Posterior cingulate gyrus (tissue), 11 donors: ENCODE results near the gene ZNF146.
A peak's percentile ranks its signal among the peaks of the same experiment; 100 is the strongest.
"Not testable (repeated sequence)": the region's sequence is repeated elsewhere in the genome, so short reads cannot be mapped to it uniquely, and the experiment has no call there.

ENCODE experiments used
- DNase-seq, 10 donors: peaks; one replicate each; pipeline versions ENCODE4 v3.0.0 to v3.0.0-alpha.2; 2020 to 2021; ENCODE audit warnings: mixed read lengths in 3 of 10
- intact Hi-C: fragments of 100-400 bp; cut with DNase I; formaldehyde crosslinking; loops from one replicate; pipeline ENCODE4 v1.15.1; 2023

The ZNF146 gene

DNA sequence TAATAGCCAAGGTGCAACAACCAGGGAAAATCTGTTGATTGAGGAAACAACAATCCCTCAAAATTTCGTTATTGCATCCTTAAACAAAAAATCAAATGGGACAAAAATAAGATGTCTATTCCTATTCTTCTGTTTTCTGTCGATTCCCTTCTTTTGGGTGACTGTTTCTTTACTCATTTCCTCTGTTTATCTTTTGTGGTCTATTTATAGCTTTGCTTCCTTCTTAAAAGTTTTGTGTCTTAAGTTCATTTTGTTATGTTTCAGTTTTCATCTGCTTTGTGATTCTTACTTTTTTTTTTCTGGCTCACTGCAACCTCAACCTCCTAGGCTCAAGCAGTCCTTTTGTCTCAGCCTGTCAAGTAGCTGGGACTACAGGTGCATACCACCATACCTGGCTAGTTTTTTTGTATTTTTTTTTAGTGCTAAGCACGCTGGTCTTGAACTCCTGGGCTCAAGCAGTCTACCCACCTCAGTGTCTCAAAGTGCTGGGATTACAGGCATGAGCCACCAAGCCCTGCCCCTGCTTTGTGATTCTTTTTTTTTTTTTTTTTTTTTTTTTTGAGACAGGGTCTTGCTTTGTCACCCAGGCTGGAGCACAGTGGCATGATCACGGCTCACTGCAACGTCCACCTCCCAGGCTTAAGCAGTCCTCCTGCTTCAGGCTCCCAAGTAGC, 10.4 kb downstream of the ZNF146 start:
- intact Hi-C loops, result no loop called here
- DNase-seq, result no peak

DNA sequence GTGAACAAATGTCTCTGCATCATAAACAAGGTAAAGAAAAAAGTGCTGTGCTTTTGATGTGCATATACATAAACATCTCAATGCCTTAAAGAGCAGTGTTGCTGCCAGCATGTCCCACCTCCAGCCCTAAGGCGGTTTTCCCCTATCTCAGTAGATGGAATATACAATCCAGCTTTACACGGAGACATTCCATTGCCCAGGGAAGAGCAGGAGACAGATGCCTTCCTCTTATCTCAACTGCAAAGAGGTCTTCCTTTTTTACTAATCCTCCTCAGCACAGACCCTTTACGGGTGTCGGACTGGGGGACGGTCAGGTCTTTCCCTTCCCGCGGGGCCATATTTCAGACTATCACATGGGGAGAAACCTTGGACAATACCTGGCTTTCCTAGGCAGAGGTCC, 18.7 kb downstream of the ZNF146 start:
- intact Hi-C loops, DNase-seq: not testable (repeated sequence)

DNA sequence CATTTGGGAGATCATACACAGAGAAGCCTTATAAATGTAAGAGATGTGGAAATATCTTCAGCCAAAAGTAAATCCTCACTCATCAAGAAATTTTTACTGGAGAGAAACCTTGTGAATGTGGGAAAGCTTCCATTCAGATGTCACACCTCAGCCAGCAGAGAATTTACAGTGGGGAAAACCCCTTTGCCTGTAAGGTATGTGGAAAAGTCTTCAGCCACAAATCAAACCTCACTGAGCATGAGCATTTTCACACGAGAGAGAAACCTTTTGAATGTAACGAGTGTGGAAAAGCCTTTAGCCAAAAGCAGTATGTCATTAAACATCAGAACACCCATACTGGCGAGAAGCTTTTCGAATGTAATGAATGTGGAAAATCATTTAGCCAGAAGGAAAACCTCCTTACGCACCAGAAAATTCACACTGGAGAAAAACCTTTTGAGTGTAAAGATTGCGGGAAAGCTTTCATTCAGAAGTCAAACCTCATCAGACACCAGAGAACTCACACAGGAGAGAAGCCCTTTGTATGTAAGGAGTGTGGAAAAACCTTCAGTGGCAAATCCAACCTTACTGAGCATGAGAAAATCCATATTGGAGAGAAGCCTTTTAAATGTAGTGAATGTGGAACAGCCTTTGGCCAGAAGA, 21.5 kb downstream of the ZNF146 start:
- no peak for DNase-seq
- intact Hi-C loops, result no loop called here

DNA sequence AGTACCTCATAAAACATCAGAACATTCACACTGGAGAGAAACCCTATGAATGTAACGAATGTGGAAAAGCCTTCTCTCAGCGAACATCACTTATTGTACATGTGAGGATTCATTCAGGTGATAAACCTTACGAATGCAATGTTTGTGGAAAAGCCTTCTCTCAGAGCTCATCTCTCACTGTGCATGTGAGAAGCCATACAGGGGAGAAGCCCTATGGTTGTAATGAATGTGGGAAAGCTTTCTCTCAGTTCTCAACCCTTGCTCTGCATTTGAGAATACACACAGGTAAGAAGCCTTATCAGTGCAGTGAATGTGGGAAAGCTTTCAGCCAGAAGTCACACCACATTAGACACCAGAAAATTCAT, 22.0 kb downstream of the ZNF146 start:
- DNase-seq, result no peak
- intact Hi-C loops, result no loop called here

DNA sequence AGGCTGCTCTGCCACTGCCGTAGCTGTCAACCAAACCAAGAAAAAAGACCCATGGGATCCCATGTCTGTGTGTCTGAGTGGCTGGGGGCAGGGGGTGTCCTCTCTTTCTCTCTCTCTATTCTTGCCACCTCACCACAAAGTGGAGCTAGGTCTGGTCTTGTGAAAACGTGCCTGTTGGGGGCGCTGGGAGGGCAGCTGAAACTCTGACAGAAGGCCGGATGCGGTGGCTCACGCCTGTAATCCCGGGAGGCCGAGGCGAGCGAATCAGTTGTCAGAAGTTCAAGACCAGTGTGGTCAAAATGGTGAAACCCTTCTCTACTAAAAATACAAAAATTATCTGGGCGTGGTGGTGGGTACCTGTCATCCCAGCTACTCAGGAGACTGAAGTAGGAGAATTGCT, 29.2 kb downstream of the ZNF146 start:
- intact Hi-C loops, result no loop called here
- no peak for DNase-seq

DNA sequence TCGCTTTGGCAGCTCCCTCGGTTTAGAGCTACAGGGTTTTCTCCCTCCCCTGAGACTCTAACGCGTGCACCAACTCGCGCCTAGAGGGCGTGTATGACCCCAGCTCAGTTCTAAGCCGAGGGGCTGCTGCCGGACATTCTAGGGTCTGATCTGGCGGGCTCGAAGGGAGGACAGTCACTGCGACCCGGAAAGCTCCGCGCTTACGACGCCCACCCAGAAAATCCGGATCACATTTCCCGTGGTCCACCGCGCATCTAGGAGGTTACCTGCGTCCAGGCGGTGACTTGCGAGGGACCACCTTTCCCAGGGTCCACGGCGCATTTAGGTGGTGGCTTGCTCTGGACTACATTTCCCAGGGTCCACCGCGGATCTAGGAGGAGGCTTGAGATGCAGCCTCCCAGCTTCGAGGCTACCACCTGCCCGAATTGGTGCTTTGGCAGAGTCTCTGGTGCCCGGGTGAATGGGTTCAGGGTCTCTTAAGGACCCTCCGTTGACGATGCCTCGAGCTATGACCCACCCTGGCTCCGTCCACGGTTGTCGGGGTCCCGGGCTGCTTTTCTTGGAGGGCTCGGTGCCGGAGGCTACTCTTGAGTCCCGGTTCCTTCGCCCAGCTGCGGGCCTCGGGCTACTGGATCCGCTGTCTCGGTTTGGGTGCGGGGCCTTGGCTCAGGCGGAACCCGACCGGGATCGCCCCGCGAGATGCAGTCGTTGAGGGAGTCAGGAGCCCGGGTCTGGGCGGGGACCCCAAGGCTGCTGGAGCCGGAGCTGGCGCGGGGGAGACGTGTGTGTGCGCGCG, 30.5 kb downstream of the ZNF146 start:
- intact Hi-C loops, result no loop called here
- peak; percentile 20 to 94 (median 72) for DNase-seq

DNA sequence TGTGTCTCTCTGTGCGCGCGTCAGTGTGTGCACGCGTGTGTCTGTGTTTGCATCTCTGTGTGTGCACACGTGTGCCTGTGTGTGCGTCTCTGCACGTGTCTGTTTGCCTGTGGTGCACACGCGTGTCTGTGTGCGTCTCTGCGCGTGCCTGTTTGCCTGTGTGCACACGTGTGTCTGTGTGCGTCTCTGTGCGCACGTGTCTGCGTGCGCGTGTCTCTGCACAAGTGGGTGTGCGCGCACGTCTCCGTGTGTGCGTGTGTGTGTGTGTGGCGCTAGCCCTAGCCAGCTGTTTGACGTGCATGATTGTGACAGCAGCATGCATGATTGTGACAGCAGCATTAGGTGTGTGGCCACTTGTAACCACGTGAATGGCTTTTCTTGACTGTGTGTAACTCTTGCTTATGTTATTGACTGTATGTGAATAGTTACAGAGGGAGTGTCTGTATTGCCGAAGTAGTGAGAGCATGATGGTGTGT, 31.1 kb downstream of the ZNF146 start:
- peak in 3 of 10 donors; percentile 46 to 83 (median 74) for DNase-seq
- intact Hi-C loops, result no loop called here

DNA sequence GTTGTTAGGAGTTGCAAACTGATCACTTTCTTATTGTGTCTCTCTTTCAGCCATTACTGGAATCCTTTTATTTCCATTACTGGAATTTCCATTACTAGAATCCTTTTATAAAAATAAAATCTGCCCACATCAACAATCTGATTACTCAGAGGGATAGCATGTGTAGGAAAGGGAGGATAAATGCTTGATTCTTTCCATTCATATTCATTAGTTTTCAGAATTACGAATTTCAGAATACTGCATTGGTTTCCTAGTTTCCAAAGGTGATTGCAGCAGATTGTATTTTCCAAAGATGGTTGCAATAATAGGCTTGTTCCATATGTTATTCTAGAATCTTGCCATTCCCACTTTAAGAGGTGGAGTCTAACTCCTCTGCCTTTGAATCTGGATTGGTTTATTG, 37.1 kb downstream of the ZNF146 start:
- DNase-seq, result no peak
- intact Hi-C loops, result no loop called here

DNA sequence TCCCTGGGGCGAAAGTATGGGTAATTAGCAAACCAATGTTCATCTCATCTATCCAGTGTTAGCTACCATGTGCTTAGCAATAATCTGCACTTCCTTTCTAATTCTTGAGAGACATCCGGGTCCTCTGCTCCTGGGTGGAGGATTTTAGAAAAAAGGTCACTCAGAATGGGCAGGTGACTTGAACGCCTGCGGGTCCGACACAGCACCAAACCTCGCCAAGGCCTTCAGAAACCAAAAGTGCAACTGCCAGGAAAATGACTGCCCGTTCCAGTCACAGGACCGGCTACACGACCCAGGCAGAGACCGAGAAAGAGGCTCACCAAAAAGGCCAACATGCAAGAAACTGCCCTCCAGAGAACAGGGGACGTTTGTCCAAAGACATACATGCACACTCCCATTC, 39.9 kb downstream of the ZNF146 start:
- no peak for DNase-seq
- intact Hi-C loops, result no loop called here

DNA sequence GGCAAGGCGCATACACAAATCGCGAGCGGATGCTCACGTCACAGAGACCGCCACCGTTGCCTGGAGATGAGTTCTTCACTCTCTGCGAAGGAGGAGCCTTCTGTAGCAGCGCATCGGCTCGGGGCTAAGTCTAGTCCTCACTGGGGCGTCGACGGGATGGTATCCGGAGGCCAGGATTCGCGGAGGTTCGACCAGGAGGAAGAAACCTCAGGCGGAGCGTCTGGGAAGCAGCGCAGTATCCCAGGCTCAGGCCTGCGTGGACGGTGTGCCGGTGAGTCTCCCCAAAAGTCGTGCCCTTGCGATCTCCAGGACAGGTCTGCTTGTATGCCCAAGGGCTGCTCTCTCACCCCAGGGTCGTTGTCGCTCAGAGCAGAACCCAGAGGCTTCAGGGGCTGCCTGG, 40.4 kb downstream of the ZNF146 start:
- DNase-seq, result peak in 1 of 10 donors; percentile 53
- intact Hi-C loops, result no loop called here

DNA sequence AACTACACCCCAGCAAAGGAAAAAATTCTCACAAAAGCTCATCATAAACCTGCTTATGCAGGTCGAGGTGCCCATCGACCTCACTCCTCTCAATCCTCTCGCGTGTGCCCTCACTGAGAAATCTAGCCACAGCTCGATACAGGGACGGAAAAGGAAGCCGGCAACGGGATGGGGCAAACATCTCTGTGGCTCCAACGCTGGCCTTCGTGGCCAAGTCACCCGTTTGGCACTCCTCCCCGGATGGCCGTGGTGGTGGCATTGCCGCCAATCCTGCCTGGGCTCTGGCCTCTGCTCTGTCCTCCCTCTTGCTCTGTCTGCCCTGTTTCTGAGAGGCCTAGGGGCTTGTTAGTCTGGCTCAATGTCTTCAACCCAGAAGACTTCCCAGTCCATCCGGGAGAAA, 41.2 kb downstream of the ZNF146 start:
- intact Hi-C loops, result no loop called here
- DNase-seq, result peak in 1 of 10 donors; percentile 59

DNA sequence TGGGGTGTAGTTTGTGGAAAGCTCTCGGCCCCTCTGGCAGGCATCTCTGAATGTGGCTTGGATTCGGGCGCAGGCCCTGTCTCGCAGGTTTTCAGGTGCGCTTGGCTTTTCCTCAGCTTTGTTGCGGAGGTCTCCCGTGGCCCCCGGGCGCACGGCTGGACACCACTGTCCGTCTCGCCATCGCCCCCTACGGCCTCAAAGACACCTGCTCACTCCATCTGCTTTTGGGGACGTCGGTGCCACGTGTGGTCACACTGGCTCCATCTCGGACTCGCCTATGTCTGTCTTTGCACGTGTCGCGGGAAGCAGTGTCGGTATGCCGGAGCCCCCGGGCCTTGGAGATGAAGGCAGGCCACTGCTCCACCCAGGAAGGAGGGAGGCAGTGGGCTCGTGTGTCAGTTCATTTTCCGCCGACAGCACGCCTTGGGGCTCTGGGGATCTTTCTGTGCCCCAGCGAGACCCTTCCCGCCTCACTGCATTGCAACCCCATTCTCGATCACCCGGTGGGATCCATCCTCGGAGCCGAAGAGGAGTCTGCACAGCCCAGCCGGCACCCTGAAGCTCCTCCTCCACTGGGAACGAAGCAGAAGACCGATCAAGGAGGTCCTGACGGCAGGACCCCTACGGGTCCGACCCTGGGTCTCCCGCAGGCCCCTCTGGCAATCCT, 42.1 kb downstream of the ZNF146 start:
- intact Hi-C loops, result no loop called here

DNA sequence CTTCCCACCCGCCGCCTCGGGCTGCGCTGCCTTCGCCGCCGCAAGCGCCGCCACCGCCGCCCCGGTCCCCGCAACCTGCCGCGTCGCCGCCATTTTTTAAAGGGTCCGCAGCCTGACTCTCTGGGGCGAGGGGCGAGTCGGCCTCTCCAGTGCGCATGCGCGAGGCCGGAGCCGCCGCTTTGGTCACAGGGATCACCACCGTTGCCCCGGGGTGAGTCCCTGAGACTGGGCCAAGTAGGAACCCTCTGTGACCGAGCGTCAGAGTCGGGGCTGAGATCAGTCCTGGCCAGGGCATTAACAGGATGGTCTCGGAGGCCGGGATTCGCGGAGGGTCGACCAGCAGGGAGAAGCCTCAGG, 42.6 kb downstream of the ZNF146 start:
- peak in 8 of 10 donors; percentile 39 to 92 (median 60) for DNase-seq
- intact Hi-C loops, result no loop called here

More for the DNA sequence above, 42.1 kb downstream of the ZNF146 start:
- DNase-seq, result peak in 2 of 10 donors; percentile 70 to 75

DNA sequence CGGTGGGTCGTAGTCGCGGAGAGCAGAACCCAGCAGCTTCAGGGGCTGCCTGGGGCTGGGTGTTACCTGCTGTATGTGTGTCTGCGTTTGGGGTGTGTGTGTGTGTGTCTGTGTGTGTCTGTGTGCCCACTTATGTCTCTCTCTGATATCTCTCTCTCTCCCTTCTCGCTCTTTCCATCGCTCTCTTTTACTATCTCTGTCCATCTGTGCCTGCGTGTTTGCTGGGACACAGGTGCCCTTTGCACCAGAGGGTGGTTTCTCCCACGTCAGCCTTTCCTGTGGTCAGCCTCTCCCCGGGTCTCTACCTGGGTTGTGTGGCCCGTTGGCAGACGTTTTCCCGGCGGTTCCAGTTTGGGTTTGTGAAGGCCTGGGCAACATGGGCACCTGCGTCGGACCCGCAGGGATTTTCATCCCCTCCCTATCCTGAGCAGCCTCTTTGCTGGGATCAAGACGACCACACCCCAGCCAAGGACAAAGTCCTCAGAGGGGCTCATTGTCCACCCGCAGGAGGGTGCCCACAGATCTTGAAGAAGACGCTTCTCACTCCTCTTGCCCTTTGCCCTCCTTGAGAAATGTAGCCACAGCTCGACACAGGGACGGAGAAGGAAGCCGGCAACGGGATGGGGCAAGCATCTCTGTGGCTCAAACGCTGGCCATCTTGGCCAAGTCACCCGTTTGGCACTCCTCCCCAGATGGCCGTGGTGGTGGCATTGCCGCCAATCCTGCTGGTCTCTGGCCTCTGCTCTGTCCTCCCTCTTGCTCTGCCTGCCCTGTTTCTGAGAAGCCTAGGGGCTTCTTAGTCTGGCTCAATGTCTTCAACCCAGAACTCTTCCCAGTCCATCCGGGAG, 43.3 kb downstream of the ZNF146 start:
- intact Hi-C loops, result no loop called here
- peak in 1 of 10 donors; percentile 72 for DNase-seq

DNA sequence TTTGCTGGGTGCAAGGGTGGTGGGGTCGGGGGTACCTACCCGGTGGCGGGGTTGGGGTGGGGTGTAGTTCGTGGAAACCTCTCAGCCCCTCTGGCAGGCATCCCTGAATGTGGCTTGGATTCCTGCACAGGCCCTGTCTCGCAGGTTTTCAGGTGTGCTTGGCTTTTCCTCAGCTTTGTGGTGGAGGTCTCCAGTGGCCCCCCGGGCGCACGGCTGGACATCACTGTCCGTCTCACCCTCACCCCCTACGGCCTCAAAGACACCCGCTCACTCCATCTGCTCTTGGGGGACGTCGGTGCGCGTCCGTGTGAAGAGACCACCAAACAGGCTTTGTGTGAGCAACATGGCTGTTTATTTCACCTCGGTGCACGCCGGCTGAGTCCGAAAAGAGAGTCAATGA, 44.3 kb downstream of the ZNF146 start:
- intact Hi-C loops, result no loop called here
- peak in 1 of 10 donors; percentile 57 for DNase-seq

DNA sequence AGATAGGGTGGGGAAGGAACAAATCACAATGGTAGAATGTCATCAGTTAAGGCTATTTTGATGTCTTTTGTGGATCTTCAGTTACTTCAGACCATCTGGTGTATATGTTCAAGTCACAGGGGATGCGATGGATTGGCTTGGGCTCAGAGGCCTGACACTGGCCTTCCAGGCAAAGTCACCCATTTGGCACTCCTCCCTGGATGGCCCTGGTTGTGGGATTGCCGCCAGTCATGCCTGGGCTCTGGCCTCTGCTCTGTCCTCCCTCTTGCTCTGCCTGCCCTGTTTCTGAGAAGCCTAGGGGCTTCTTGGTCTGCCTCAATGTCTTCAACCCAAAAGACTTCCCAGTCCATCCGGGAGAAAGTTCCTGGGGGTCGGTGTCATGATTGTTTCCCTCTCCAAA, 50.2 kb downstream of the ZNF146 start:
- DNase-seq, result peak in 3 of 10 donors; percentile 41 to 83 (median 59)
- intact Hi-C loops, result no loop called here

DNA sequence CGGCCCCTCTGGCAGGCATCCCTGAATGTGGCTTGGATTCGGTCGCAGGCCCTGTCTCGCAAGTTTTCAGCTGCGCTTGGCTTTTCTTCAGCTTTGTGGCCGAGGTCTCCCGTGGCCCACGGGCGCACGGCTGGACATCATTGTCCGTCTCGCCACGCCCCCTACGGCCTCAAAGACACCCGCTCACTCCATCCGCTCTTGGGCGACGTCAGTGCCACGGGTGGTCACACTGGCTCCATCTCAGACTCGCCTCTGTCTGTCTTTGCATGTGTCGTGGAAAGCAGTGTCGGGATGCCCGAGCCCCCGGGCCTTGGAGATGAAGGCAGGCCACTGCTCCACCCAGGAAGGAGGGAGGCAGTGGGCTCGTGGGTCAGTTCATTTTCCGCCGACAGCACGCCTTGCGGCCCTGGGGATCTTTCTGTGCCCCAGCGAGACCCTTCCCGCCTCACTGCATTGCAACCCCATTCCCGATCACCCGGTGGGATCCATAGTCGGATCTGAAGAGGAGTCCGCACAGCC, 51.0 kb downstream of the ZNF146 start:
- DNase-seq, result peak in 3 of 10 donors; percentile 20 to 77 (median 74)
- intact Hi-C loops, result no loop called here

DNA sequence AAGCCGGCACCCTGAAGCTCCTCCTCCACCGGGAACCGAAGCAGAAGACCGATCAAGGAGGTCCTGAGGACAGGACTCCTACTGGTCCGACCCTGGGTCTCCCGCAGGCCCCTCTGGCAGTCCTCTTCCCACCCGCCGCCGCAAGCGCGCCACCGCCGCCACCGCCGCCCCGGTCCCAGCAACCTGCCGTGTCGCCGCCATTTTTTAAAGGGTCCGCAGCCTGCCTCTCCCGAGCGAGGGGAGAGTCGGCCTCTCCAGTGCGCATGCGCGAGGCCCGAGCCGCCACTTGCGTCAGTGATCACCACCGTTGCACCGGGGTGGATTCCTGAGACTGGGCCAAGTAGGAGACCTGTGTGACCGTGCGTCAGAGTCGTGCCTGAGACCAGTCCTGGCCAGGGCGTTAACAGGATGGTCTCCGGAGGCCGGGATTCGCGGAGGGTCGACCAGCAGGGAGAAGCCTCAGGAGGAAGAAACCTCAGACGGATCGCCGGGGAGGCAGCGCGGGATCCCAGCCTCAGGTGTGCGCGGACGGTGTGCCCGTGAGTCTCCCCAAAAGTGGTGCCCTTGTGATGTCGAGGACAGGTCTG, 51.6 kb downstream of the ZNF146 start:
- intact Hi-C loops, result no loop called here
- DNase-seq, result peak in 3 of 10 donors; percentile 71 to 84 (median 83)
